GM13977 (cell line): ENCODE measurements around the gene C5AR1.
"Not testable (repeated sequence)": the region's sequence is repeated elsewhere in the genome, so short reads cannot be mapped to it uniquely, and the experiment has no call there.

Experiments used
- DNase-seq: peaks from one replicate; pipeline ENCODE4 v3.0.0; 2012; ENCODE audit warnings: low spot score
- CTCF ChIP-seq: IDR thresholded peaks from 2 replicates; pipeline ENCODE4 v1.5.1; 2012; ENCODE audit warnings: mild to moderate bottlenecking, control low read depth; ENCODE audit not compliant: insufficient read depth; ENCODE audit errors: extremely low read depth, missing control alignments
- in situ Hi-C: fragments of 300-500 bp; cut with MboI; formaldehyde crosslinking; loops from one replicate; pipeline ENCODE4 v1.12.0; 2022; ENCODE audit warnings: low sequenced_read_pairs, low pct_unique_long_range_greater_than_20kb, mixed read lengths, inconsistent platforms; ENCODE audit not compliant: unreplicated experiment

C5AR1 gene

GRCh38 chr19:47296036-47296435 is 13.6 kb upstream of the C5AR1 start:
- peak; percentile 83 for DNase-seq
- peak; percentile 84 for TF ChIP-seq CTCF
- in situ Hi-C loops = loop anchor here (25.0 kb wide), 1 partner anchor 391 kb away; no protein-coding TSS in a partner anchor

DNA sequence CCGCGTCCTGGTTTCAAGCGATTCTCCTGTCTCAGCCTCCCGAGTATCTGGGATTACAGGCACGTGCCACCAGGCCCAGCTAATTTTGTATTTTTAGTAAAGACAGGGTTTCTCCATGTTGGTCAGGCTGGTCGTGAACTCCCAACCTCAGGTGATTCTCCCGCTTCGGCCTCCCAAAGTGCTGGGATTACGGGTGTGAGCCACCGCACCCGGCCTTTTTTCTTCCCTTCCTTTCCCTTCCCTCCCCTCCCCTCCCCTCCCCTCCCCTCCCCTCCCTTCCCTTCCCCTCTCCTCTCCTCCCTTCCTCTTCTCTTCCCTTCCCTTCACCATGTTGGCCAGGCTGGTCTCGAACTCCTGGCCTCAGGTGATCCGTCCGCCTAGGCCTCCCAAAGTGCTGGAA is 8.8 kb upstream of the C5AR1 start:
- DNase-seq = not testable (repeated sequence)
- in situ Hi-C loops = loop anchor here (10.0 kb wide), 1 partner anchor 84 kb away; no protein-coding TSS in a partner anchor

DNA sequence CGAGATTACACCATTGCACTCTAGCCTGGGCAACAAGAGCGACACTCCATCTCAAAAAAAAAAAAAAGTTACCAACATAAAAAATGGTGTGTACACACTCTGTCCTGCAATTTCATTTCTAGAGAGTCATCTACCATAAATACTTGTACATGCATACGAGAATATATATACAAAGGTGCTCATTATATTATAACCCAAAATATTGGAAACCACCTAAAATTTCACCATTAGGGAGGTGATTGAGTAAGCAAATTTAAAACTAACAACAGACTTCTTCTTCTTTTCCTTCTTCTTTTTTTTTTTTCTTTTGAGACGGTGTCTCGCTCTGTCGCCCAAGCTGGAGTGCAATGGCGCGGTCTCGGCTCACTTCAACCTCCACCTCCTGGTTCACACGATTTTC is 7.4 kb upstream of the C5AR1 start:
- DNase-seq = no peak
- in situ Hi-C loops = loop anchor here (10.0 kb wide), 1 partner anchor 83 kb away; no protein-coding TSS in a partner anchor
- TF ChIP-seq CTCF = no peak

DNA sequence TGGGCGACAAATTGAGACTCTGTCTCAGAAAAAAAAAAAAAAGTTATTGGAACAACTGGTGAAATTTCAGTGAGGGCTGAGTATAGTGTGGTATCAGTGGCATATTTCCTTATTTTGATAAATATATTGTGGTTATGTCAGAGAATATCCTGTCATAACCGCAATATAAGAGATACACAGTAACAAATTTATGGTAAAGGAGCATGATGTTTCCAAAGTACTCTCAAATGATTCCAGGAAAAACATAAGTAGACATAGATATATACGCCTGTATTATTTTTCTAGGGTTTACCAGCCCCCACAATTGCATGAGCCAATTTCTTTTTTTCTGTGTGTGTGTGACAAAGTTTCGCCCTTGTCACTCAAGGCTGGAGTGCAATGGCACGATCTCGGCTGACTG is 5.7 kb upstream of the C5AR1 start:
- TF ChIP-seq CTCF = no peak
- no peak for DNase-seq
- in situ Hi-C loops = loop anchor here (10.0 kb wide), 1 partner anchor 81 kb away; no protein-coding TSS in a partner anchor

DNA sequence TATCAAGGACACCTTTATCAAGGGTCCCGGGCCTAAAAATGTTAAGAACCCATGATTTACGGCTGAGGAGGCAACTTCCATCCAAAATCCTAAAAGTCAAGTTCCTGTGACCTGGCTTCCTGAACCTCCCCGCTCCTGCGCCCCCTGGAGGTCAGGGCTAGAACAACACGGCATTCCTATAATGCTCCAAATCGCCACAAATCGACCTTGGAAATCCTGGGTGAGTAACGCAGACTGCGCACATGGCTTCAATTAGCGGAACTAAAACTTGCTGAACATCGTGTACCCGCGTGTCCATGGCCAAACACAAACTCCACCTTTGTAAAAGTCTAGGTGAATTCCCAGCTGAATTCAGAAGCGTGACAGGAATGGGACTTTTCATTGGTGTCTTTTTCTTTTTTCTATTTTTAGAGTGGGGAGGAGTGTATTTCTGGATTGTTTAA is 4.3 kb upstream of the C5AR1 start:
- DNase-seq = peak; percentile 45
- TF ChIP-seq CTCF = peak; percentile 93
- in situ Hi-C loops = loop anchor here (10.0 kb wide), 1 partner anchor 79 kb away; no protein-coding TSS in a partner anchor

DNA sequence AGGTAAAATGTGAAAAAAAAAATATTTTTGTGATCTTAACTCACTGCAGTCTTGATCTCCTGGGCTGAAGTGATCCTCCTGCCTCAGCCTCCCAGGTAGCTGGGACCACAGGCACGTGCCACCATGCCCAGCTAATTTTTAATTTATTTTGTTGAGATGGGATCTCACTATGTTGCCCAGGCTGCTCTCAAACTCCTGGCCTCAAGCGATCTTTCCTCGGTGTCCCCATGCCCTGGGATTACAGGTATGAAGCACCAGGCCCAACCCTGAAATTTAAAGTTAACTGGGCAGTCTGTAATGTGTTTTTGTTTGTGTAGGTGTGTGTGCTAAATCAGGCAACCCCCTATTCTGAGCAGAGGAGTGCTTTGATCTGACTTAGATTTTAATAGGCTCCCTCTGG is 3.4 kb upstream of the C5AR1 start:
- TF ChIP-seq CTCF = no peak
- DNase-seq = no peak
- in situ Hi-C loops = loop anchor here (10.0 kb wide), 1 partner anchor 78 kb away; no protein-coding TSS in a partner anchor

GRCh38 chr19:47309038-47309437 is 623 bp upstream of the C5AR1 start:
- DNase-seq = no peak
- TF ChIP-seq CTCF = no peak
- in situ Hi-C loops = loop anchor here (10.0 kb wide), 1 partner anchor 76 kb away; no protein-coding TSS in a partner anchor
